Activated CD4-positive, alpha-beta T cell treated with anti-CD3 and anti-CD28 coated beads for 48 hours (primary cell): ENCODE data around the gene MOCS3.

ENCODE experiments used
- DNase-seq: peaks from one replicate; pipeline ENCODE4 v3.0.0-alpha.2; 2020

Gene MOCS3, protein sequence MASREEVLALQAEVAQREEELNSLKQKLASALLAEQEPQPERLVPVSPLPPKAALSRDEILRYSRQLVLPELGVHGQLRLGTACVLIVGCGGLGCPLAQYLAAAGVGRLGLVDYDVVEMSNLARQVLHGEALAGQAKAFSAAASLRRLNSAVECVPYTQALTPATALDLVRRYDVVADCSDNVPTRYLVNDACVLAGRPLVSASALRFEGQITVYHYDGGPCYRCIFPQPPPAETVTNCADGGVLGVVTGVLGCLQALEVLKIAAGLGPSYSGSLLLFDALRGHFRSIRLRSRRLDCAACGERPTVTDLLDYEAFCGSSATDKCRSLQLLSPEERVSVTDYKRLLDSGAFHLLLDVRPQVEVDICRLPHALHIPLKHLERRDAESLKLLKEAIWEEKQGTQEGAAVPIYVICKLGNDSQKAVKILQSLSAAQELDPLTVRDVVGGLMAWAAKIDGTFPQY

DNA sequence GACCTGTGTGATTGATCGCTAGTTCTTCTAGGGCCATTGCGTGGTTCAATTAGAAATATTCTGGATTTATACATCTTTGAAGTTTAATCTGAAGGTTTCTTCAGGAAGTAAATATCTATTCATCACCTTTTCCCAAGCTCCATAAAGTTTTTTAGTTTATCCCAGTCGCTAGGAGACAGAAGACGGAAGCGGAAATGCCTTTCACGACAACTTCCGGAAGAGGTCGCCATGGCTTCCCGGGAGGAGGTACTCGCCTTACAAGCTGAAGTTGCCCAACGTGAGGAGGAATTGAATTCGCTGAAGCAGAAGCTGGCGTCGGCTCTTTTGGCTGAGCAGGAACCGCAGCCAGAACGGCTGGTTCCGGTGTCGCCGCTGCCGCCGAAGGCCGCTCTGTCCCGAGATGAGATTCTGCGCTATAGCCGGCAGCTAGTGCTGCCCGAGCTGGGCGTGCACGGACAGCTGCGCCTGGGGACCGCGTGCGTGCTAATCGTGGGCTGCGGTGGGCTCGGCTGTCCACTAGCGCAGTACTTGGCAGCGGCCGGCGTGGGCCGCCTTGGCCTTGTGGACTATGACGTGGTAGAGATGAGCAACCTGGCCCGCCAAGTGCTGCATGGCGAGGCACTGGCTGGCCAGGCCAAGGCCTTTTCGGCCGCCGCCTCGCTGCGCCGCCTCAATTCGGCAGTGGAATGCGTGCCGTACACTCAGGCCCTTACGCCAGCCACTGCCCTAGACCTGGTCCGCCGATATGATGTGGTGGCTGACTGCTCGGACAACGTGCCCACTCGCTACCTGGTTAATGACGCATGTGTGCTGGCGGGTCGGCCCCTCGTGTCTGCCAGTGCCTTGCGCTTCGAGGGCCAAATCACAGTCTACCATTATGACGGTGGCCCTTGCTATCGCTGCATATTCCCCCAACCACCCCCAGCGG lies at the start of gene MOCS3:
Gene MOCS3 (plus strand): TSS at position 204 of the 928 bp plus-strand sequence. CDS start 25 bp downstream, at position 229.
- DNase-seq: peak; percentile 84

DNA sequence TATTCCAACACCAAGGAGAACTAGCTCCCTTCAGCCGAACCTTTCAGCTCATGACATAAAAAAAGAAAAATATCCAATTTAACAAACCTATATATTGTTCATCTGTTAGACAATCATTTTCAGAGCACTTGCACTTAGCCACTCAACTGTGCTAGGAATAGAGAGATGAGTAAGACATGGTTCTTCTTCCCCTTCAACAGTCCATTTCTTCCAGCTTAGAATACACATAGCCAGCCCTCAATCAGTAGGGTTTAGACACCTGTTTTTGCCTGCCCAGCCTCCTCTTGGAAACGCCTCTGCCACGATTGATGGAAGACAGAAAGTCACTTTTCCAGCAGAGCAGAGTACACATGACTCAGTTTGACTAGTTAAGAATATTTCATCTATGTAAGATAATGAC lies 49.2 kb upstream of the MOCS3 start:
- DNase-seq: no peak

DNA sequence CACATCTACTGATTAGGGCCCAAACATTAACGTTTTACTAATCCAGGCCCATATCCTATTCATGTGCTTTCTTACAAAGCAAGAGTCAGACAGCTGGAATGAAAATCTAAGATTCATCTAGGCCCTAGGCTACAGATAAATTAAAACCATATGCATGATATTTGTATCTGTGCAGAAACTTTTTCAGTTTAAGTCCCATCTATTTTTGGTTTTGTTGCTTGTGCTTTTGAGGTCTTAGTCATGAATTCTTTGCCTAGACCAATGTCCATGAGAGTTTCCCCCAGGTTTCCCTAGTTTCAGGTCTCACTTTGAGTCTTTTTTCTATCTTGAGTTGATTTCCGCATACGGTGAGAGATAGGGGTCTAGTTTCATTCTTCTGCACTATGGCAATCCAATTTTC lies 47.6 kb upstream of the MOCS3 start:
- no peak for DNase-seq

DNA sequence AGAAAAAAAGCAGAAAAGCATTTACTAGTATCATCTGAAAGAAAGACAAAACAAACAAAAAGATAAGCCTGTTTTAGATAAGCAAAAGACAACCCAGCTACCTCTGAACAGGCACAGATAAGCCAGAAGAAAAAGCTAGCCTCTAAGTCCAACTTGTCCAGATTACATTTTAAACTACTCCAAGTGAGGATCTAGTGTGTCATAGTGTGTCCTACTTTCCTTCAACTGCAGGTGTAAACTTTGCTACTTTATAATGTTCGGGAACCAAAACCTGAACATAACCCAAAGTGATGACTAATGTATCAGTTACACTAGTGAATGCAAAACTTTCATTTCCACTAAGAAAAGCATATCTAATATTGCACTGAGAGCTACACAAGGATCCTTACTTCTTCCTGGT lies 46.9 kb upstream of the MOCS3 start:
- DNase-seq: no peak

DNA sequence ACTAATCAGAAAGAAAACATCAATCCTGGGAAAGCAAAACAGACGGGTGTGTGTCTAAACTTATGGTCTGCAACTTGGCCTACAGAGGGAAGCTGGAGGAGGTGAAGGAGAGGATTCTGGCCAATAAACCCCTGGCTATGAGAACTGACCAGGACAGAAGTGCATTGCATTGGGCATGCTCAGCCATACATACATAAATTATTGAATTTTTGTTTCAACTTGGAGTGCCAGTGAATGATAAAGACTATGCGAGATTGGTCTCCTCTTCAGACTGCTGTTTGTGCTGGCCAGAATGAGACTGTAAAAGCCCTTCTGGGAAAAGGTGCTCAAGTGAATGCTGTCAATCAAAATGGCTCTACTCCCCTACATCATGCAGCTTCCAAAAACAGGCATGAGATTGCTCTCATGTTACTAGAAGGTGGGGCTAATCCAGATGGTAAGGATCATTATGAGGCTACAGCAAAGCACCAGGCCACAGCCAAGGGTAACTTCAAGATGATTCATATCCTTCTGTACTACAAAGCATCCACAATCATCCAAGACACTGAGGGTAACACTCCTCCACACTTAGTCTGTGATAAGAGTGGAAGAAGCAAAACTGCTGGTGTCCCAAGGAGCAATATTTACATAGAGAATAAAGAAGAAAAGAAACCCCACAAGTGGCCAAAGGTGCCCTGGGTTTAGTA lies 44.8 kb upstream of the MOCS3 start:
- DNase-seq: peak; percentile 45

DNA sequence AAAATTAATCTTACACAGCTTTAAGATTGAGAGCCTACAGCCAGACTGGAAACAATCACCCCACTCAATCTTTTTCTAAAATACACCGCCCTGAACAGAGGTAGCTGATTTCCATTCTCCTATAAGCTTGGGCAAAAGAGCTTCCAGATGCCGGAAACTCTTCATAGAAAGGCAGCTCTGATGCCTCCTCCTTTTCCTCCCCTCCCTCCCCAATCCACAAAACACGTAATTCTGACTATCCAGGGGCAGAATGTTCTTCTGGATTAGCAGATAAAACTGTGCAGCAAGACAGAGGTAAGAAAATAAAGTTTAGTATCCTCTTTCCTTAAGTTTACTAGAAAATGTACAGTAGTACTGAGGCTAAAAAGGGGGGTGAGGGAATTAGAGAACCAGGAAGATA lies 43.2 kb upstream of the MOCS3 start:
- DNase-seq: no peak

DNA sequence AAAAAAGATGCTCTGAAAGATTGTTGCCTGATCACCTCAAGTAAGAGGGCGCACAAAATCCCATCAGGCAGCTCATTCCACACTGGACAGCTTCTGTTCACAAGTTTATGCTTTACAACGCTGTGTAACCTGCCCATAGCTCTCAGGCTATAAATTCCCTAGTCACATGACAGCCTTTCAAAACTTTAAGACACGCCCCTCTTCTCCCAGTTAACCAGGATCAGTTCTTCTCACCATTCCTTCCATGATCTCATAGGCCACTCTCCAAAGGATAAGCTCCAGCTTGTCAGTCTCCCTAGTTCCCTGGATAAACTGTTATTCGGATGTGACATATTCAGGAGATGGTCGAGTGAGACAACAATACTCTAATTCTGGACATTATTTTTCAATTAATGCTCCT lies 42.4 kb upstream of the MOCS3 start:
- no peak for DNase-seq

DNA sequence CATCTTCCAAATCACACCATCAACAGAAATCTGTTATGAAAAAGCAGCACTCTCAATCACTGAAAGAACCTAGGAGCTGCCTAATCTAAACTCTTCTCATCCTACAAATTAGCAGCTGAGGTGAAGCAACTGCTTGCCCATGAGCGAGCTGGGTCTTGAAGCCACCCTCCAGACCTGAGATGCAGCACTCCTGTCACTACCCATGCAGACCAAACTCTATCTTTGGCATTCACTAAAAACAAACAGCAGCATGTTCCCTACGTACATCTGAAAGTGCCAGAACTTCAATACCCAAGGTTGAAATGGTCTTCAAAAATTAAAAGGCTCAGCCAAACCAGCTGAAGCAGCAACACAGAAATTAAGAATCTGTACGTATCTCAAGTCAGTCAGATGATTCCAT lies 41.7 kb upstream of the MOCS3 start:
- no peak for DNase-seq

DNA sequence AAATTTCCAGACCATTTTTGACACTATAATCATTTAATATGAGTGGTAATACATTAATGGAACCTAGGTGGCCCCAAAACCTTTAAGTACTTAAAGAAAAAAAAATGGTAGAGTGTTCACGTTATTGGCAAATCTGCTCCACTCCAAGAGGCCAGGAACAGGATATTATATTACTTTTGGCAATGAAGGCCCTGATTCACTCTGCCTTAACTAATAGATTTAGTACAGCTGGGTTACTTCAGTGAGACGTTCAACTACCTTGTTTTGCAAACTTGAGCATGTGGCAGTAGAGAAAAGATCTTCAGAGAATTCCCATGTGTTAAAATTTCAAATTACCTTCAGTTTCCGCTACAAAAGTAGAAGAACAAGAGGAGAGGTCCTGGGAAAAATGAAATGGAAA lies 40.2 kb upstream of the MOCS3 start:
- DNase-seq: no peak

DNA sequence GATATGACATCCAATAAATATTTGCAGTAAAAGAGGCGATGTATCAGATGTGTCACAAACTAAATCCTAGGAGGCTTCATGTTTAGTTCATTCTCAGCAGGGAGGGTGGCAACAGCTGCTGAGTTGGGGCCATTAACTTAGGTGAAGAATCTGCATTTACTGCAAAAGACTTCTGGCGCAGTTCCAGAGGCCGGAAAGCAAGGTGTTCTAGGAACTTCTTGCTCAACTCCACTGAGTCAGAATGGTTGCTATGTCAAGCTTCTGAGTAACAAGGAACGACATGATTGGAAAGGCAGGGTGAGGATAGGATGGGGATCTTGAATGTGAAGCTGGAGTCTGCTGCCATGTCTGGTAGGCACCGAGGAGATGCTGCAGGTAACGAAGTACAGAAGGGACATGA lies 39.1 kb upstream of the MOCS3 start:
- DNase-seq: peak; percentile 24

DNA sequence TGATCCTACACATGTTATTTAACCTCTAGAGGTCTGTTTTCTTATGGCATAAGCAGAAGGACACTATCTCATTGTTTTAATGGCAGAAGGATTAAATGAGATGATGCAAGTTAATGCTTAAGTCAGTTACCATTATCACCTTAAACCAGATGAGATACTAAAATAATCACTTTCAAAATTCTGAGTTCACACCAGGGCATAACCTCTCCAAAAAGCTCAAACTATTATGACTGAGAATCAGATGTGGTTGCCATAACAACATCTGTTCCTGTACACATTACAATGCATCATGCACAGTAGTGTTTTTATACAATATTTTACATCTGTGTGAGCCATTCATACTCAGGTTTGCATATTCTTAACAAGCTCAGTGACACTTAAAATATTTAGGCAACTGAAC lies 37.6 kb upstream of the MOCS3 start:
- no peak for DNase-seq

DNA sequence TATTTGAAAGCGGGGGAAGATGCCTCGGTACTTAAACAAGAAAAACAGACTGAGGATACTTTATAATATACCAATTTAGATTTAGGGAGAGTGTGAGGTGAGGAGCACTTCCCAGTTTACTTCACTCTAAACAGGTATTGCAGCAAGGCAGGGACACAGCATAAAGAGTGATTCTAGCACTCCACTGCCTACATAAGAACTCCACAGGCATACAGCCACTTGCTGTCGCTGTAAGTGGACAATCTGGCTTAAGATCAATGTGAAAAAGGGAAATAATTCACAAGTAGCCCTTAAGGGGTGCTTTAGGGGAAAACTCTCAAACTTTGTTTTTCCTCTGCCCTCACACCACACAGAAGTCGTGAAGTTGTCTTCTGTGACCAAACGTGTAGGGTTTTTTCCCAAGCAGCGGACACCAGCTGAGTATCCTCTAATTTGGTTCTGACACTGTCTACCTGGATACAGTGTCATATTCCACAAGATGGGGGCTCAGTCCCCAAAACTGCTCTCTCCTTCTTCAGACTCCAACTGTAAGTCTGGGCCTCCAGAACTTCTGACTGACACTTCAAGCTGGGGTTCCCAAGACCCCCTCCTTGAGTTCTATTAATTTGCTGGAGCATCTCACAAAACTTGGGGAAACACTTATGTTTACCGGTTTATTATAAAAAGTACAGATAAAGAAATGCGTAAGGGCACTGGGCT lies 36.7 kb upstream of the MOCS3 start:
- no peak for DNase-seq

DNA sequence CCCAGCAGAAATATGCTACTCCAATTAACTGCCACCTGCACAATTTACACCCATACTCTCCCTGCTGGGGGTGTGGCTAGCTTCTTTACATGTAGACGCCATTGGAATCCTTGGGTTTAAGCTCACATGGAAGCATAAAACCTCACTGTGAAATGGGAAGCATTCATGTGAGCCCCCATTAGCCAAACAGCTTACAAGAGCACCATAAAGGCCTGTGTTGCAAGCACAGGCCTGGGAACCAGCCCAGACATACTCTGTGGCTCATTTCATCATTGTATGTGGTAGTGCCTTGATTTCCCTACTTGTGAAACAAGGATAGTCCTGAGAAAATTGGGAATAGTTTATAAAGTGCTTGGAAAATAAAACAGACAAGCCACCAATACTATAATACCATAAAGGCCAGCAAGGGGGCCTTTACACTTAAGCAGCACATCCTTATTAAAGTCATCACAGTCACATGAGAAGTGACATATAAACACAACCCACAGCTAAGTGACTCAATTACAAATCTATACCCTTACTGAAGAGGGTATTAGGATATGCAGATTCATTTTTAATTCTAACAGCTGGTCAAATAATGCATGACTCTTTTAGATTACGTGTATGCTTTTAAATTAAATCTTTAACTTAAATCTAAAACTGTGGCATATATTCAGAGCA lies 34.2 kb upstream of the MOCS3 start:
- DNase-seq: no peak

DNA sequence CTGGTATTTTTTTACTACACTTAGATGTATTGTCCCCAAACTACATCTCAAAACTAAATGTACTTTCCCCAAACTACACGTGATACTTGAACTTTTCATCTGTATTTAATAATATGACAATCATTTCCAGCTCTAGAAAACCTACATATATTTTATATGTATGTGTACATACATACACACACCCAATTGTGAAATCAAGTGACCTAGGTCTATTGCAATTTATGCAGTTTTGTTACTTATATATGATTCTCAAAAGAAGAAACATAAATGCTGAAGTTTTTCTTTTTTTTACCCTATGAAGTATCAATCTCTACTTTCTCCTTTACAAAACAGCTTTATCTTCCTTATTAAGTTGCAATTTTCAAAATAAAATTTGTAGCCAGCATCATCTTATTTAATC lies 32.1 kb upstream of the MOCS3 start:
- no peak for DNase-seq

DNA sequence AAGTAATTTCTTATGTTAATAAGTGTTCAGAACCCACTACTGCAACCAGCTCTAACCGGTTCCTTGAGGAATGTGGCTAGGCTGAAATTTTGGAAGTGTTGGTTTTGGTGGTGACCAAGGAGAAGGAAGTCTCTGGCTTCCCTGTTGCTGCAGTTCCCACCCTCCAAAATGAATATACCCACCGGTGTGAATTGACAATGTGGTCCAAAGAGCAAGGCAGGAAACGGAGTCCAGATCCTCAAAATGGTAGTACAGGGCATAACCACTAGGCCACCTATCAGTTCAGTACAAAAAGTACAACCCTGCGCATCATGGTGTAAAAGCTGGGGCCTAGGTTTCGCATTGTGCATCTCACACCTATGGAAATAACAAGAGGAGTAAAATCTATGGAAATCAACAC lies 30.1 kb upstream of the MOCS3 start:
- DNase-seq: peak; percentile 9

DNA sequence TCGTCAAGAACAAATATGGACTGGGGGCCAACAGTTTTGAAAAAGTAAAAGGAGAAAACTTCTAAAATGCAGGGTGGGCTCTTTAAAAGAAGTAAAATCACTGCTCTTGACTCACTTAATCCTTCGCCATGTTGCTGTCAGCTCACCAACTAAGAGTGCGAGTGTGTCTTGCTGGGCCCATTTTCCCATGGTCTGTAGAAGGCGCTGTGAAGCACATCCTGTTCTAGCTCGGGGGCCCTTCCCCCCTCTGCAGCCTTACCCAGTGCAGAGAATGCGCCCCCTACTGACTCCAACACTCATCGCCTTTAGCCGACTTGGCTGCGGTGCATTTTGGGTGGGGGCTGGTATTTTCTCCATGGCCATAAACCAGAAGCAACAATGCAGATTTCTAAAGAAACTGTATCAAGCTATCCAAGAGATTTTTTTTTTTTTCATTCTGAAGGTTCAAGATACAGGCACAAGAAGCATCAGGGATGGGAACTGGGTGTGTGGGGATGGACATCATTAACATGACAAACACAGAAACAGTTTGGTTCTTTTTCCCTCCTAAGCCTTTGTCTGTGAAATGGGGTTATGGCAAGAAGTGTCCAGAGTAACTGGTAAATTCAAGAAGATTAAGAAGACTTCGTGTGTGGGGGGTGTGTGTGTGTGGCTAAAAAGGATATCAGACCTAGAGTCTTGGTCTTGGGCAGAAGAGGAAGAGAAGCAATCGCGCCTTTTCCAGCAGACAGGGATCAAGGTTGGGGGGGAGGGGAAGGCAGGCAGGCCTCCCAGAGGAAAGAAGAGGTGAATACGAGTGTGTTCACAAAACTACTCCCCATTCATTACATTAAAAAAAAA lies 29.1 kb upstream of the MOCS3 start:
- peak; percentile 96 for DNase-seq

DNA sequence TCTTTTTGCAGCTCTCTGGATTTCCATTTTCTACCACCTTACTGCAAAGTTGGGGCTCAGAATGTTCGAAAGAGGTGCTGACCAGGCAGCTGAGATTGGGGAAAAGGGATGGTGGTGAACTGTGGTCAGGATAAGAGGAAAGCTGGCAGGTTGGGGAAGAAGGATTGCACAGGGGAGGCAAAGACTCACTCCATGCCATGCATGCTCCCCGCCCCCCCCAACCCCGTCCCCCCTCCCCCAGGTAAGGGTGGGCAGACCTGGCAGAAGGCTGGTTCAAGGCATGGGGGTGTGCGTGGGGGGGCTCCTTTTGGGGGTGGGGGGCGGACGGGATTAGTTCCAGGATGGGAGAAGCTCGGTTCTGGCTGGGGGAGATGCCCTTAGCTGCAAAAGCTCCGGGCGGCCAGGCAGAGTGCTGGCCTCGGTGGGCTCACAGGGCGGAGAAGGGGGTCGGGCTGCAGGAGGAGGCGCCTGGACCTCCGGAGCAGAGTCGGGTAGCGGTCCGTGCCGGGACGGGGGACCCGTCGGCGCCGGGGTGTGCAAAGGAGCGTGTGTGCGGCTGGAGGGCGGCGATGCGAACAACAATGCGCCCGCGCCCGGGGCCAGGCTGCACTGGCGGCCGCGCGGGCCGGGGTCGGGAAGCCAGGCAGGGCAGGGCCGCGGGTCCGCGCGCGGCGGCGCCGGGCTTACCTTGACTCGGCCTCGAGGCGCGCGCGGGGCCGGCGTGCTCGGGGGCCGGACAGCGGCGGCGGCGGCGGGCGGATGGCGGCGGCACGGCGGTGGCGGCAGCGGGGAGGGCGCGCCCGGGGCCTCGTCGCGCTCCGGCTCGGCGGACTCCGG lies 28.3 kb upstream of the MOCS3 start:
- peak; percentile 39 for DNase-seq

DNA sequence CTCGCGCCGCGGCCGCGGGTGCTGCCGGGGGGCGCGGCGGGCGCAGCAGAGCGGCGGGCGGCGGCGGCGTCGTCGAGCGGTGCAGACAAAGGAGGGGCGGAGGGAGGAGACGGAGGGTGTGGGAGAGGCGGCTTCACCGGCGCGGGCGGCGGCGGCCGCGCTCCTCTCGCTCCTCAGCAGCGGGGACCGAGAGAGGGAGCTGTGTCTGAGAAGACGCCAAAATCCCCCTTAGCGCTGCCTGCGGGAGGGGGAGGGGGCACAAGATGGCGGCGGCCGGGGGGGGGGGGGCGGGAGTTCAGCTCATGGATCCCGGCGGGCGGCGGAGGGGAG lies 27.7 kb upstream of the MOCS3 start:
- DNase-seq: no peak

DNA sequence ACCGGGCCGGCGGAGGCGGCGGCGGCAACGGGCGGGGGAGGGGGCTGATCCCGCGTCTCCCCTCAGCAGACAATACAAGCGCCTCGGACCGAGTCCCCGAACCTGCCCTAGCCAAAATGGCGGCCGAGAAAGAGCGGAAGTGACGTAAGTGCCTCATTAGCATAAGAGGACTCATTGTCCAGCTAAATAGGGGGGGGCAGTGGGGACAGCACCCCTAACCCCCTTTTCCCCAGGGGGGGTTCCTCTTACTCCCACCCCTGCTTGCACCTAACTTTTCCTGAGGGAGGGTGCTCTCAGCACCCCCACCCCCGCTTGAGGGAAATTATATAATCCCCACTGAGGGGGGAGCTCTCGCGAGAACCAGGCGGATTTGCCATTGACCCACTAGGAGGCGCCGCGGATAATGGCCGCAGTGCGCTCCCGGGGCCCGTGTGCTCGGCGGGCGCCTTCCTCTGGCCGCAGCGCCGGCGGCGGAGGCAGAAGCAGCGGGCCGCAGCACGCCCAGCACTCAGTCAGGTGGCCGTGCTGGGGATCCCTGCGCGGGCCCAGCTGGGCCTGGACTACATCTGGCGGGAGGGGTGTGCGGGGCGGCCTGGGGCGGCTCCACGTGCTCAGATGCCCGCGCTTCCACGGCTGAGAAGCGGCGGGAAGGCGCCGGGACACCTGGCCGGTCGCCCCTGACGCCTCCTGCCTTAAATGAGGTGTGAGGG lies 27.2 kb upstream of the MOCS3 start, which contains the start of gene ADNP:
Gene ADNP (minus strand): TSS at position 132 of the 710 bp plus-strand sequence. CDS start 27,441 bp downstream, outside the sequence.
- DNase-seq: peak; percentile 89
